C4-2B (cell line): Measurements from ENCODE around the gene MAPKAPK2.
"Not testable (repeated sequence)": the region's sequence is repeated elsewhere in the genome, so short reads cannot be mapped to it uniquely, and the experiment has no call there.

Source experiments
- ZFX ChIP-seq: fragments of 450-650 bp; IDR thresholded peaks from 2 replicates; pipeline ENCODE4 v1.6.1; 2017
- TF ChIP-seq, protein P1 (sequence below): fragments of 450-650 bp; conservative IDR thresholded peaks from 2 replicates; pipeline ENCODE4 v1.5.1; 2017; ENCODE audit warnings: mild to moderate bottlenecking

DNA sequence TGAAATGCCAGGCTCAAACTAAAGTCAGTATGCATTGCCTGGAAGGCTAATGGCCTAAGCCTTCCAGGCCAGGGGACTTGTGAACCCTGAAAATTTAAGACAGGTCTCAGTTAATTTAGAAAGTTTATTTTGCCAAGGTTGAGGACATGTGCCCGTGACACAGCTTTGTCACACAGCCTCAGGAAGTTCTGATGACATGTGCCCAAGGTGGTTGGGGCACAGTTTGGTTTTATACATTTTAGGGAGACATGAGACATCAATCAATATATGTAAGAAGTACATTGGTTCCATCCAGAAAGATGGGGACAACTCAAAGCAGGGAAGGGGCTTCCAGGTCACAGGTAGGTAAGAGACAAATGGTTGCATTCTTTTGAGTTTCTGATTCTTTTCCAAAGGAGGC is 81.1 kb downstream of the MAPKAPK2 start:
- TF ChIP-seq, protein P1, sequence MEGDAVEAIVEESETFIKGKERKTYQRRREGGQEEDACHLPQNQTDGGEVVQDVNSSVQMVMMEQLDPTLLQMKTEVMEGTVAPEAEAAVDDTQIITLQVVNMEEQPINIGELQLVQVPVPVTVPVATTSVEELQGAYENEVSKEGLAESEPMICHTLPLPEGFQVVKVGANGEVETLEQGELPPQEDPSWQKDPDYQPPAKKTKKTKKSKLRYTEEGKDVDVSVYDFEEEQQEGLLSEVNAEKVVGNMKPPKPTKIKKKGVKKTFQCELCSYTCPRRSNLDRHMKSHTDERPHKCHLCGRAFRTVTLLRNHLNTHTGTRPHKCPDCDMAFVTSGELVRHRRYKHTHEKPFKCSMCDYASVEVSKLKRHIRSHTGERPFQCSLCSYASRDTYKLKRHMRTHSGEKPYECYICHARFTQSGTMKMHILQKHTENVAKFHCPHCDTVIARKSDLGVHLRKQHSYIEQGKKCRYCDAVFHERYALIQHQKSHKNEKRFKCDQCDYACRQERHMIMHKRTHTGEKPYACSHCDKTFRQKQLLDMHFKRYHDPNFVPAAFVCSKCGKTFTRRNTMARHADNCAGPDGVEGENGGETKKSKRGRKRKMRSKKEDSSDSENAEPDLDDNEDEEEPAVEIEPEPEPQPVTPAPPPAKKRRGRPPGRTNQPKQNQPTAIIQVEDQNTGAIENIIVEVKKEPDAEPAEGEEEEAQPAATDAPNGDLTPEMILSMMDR = not testable (repeated sequence)
- not testable (repeated sequence) for TF ChIP-seq ZFX
